Eye (tissue), 1 donor: Measurements from ENCODE around the gene PSMB3.
A peak's percentile ranks its signal among the peaks of the same experiment; 100 is the strongest.

Source experiments
- DNase-seq: peaks from one replicate; pipeline ENCODE4 v3.0.0-alpha.2; 2015

Gene PSMB3

GRCh38 chr17:38752308-38753070, at the start of gene PSMB3:
Gene PSMB3 (plus strand): TSS chr17:38752741. CDS start chr17:38752827, 86 bp downstream.
- peak; percentile 99 for DNase-seq

GRCh38 chr17:38702916-38703741, 49.4 kb upstream of the PSMB3 start:
- DNase-seq, result no peak

DNA sequence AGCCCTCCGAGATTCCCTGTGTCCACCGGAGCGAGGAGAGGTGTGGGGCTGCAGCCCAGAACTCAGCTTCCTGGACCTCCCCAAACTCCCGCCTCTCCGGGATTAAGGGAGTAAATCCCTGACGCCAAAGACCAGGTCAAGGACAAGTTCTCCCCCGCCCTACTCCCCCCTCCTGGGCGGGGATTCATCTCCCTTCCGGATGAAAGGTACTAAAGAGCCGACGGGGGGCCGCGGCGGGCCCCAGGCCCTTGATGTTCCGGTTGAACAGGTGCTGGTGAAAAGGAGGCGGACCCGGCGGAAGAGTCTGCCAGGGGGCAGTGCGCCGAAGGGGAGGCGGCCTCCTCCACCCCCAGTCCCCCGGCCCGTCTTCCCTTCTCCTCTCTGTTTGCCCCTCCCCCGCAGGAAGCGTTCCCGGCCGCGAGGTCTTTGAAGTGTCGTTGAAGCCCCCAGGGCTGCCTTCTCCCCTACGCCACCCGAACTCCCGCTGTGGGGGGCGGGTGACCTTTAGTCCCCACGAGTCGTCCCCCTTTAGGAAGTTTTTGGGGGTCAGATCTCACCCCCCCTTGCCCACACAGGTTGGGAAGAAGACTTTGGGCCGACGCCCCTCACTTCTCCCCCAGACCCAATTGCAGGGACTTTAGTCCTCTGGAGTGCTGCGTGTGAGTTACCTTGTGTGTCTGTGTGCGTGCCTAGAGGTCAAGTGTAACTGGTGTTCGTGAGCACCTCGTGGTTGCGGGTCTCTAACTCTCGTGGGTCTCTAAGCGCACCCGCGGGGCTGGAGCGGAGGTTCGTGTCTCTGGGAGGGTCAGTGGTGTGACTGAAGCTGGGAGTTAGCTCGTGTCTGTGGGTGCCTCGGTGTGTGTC, 48.6 kb upstream of the PSMB3 start:
- peak; percentile 83 for DNase-seq

DNA sequence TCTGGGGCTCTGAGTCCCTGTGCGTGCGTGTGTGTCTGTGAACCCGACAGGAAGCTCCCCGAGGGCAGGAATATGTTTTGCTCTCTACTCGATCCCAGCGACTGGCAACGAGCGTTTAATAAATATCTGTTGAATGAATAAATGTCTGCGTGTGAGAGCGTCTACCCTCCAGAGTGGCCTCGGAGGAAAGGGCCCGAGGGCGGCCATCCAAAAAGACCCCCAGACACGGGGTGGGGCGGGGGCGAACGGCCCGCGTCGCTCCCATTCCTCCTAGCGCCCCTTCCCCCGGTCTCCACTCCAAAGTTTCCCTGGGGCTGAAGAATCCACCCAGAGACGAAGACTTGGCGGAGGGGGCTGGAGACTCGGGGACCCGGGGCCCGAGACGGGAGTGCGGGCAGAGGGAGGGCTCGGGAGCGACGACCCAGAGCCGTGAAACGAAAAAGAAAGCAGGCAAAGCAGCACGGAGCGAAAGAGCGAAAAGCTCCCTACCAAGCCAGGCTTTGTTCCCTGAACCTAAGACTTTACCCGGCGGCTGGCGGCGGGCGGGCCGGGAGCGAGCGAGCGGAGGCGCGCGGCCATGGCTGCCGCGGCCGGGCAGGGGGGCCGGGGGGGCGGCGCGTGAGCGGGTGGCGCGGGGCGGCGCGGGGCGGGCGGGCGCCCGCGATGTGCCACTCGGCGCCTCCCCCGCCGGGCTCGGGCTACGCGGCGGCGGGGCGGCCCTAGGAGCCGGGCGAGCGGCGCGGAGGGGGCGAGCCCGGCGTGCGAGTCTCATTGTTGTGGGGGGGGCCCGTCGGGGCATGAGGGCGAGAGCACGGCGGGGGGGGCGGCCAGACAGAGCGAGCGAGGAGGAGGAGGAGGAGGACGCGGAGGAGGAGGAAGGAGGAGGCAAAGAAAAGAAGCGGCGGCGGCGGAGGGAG, 47.7 kb upstream of the PSMB3 start, which contains the start of gene MLLT6:
TSS of gene MLLT6 (plus strand) at position 668 of the 917 bp plus-strand sequence. CDS start 360 bp downstream, outside the sequence.
- DNase-seq, result peak; percentile 93

DNA sequence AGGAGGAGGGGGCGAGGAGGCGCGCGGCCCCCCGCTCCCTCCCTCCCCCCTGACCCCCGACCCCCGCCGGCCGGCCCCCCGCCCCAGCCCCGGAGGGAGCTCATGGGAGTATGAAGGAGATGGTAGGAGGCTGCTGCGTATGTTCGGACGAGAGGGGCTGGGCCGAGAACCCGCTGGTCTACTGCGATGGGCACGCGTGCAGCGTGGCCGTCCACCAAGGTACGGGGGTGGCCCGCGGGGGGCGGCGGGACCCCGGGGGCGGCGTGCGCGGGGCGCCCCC, 47.1 kb upstream of the PSMB3 start:
- no peak for DNase-seq

DNA sequence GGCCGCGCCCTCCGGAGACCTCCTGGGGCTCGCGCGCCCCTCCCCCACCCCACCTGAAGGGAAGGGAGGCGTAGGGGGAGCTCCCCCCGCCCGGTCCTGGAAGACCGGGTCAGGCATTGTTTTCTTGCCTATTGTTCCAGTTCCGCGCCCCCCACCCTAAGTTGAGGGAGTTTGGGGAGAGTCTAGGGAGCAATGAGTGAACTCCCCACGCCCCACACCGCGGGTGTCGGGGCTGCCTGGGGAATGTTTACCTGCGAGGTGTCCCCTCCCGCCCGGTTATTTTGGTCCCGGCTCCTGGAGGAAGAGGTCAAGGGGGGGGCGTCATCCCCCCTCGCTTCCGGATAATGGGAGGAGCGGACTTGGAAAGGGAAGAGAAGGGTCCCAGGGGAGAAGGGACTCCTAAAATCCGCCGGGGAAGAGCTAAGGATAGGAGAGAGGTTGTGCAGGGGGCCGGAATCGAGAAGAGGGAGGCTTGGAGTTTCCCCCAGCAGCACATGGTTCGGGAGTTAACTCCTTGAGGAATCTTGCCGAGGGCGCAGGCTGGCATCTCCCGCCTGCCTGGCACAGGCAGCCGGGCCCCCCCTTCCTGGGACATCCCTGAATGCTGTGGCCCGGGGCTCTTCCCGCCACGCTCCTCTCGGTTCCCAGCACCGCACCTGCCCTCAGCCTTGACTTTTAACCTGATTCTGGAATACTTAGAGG, 46.6 kb upstream of the PSMB3 start:
- DNase-seq, result peak; percentile 71

GRCh38 chr17:38706505-38707216, 45.9 kb upstream of the PSMB3 start:
- peak; percentile 62 for DNase-seq

DNA sequence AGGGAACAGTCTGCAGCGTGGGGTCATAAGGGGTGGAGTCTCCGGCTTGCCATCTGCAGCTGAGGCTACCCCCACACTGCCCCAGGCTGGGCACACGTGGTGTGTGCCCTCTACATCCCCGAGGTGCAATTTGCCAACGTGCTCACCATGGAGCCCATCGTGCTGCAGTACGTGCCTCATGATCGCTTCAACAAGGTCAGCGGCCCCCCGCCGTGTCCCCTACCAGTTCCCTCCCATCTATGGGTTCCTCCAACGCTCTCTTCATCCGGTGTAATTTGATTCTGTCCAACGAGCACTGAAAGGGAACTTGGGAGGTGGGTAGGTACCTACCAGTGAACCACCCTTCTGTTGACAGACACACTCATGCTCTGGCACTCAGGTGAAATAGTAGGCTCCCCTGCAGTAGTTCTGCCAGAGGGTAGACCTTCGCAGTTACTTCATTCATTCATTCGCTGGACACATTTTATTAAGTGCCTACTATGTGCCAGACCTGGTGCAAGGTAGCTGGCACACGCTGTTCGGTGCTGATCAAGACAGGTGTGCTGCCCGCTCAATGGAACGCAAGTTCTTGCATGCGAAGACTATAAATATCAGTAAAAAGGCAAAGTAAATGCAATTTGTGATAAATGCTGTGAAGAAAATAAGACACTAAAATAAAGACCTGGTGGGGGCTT, 44.7 kb upstream of the PSMB3 start:
- DNase-seq, result no peak

DNA sequence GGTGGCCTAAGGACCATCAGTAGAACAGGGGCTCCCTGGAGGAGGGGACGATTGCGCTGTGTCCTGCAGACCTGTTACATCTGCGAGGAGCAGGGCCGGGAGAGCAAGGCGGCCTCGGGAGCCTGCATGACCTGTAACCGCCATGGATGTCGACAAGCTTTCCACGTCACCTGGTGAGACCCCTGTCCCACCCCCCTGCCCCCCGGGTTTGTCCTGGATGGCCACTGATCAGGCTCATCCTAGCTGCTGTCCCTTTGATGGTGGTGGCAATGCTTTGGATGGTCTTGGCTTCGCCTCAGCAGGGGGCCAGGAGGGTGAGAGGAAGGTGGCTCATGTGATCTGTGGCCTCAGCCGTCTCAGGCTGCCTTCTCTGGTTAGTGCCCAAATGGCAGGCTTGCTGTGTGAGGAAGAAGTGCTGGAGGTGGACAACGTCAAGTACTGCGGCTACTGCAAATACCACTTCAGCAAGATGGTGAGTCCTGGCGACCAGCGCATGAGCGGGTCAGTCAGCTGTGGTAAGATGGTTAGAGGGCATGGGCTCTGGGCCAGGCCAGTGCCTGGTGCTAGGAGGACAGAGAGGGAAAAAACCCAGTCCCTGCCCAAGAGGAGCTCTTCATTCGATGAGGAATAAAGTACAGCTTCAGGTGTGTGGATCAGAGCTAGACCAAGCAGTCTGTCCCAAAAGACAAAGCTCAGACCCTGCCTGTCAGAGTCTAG, 43.3 kb upstream of the PSMB3 start:
- DNase-seq, result no peak

DNA sequence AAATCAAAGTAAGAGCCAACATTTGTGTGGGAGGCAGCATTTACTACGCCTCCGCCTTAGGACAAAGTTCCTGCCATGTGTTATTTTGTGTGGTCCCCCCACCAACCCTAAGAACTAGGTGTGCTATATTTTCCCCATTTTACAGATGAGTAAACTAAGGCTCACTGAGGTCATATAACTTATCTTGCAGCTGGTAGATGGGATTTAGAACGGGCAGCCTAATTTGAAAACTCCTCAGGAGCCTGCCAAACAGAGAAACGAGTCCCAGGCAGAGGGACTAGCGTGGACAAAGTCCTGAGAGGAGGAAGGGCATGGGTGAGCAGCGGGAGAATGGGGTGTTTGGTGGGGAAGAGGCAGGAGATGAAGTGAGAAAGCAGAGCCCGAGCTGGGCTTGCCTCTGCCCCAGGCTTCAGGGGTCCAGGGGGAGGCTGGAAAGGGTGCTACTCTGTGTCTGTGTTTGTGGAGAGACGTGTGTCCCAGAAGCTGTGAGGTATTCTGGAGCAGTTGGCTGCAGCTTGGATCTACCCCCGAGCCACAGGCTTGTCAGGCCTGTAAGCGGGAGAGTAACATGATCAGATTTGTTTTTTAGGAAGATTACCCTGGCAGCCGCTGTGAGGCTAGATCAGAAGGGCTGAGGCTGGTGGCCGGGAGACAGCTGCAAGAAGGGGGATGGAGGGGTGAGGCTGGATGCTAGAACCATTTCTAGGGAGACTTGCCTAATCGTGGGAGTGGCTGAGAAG, 42.5 kb upstream of the PSMB3 start:
- DNase-seq, result no peak

GRCh38 chr17:38710604-38710962, 42.0 kb upstream of the PSMB3 start:
- DNase-seq, result no peak

DNA sequence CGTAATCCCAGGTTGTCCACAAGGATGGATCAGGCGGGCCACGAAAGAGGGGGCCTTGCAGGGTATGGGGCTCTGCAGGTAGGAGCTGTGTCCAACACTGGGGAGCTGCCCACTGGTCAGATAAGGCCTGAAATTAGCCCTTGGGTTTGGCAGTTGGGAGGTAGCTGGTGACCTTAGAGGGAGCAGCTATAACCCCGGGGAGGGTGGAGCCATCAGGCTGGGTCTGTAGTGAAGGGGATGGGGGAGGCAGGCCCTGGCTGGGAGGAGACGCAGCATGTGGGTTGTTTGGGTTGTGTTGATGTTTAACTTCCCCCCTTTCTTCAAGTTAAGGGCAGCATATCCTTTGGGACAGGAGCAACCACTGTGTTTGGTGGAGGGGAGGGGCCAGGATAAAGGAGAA, 41.6 kb upstream of the PSMB3 start:
- DNase-seq, result no peak

DNA sequence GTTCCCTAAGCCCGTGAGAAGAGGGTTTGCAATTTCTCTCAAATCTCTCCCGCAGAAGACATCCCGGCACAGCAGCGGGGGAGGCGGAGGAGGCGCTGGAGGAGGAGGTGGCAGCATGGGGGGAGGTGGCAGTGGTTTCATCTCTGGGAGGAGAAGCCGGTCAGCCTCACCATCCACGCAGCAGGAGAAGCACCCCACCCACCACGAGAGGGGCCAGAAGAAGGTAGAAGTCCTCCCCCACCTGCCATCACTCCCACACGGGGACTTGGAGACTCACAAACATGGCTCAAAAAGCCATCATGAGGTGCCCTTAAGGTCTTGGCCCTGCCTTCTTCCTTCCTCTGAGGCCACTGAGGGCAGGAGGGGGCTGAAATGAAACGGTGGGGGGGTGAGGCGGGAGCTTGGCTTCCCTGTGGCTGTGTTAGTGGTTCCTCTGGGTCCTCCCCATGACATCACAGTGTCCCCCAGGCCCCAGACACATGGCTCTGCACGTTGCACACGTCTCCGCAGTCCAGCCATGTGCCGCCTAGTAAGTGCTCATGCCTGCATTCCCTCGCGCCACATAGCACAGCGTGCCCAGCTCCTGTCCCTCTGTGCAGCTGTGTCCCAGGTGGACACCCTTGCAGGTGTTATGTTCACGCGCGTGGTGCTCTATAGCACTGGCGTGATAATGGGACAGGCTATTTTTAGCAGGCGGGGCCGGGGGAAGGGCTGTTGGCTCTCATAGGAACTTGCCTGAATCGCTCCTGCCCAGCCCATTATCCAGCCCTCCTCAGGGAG, 40.6 kb upstream of the PSMB3 start:
- no peak for DNase-seq

DNA sequence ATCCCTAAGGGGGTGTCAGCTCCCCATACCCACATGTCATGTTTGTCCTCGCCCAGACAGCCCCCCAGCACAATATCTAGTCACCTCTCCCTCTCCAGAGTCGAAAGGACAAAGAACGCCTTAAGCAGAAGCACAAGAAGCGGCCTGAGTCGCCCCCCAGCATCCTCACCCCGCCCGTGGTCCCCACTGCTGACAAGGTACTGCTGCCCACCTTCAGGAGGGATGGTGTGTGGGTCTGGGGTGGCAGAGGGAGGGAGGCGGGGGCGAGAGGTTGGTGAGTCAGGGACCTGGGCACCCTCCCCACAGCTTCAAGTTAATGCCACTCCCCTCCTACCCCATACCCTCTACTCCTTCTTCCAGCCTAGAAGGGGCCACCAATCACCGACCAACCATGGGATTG, 39.9 kb upstream of the PSMB3 start:
- DNase-seq, result no peak

GRCh38 chr17:38713456-38714075, 39.0 kb upstream of the PSMB3 start:
- DNase-seq, result no peak

- no peak for DNase-seq
These were observed 37.2 kb upstream of the PSMB3 start for GRCh38 chr17:38715216-38715943.
